AG20443 (cell line): Measurements from ENCODE around the gene DBX1.
A peak's percentile ranks its signal among the peaks of the same experiment; 100 is the strongest.
"Not testable (repeated sequence)": the region's sequence is repeated elsewhere in the genome, so short reads cannot be mapped to it uniquely, and the experiment has no call there.

Experiments used
- DNase-seq: peaks from one replicate; pipeline ENCODE4 v3.0.0; 2012; ENCODE audit warnings: low spot score, mixed read lengths

DBX1 gene

GRCh38 chr11:20160425-20161229, at the start of gene DBX1:
DBX1 (minus strand) TSS chr11:20160475; CDS start chr11:20160324, 151 bp downstream.
- no peak for DNase-seq

- no peak for DNase-seq
These were observed 48.4 kb upstream of the DBX1 start for GRCh38 chr11:20208622-20209111.

- no peak for DNase-seq
These were observed 47.7 kb upstream of the DBX1 start for GRCh38 chr11:20207781-20208621.

GRCh38 chr11:20205807-20206206, 45.5 kb upstream of the DBX1 start:
- no peak for DNase-seq

- DNase-seq, result no peak
These were observed 44.4 kb upstream of the DBX1 start for GRCh38 chr11:20204681-20205080.

GRCh38 chr11:20203831-20204230, 43.6 kb upstream of the DBX1 start:
- DNase-seq, result no peak

- DNase-seq, result no peak
These were observed 41.0 kb upstream of the DBX1 start for GRCh38 chr11:20201231-20201630.

- not testable (repeated sequence) for DNase-seq
These were observed 40.2 kb upstream of the DBX1 start for GRCh38 chr11:20200331-20200955.

GRCh38 chr11:20197881-20198280, 37.6 kb upstream of the DBX1 start:
- no peak for DNase-seq

- DNase-seq, result no peak
These were observed 34.2 kb upstream of the DBX1 start for GRCh38 chr11:20194470-20194869.

- DNase-seq, result no peak
These were observed 33.0 kb upstream of the DBX1 start for GRCh38 chr11:20193307-20193706.

GRCh38 chr11:20192641-20193040, 32.4 kb upstream of the DBX1 start:
- DNase-seq, result no peak

- DNase-seq, result no peak
These were observed 31.9 kb upstream of the DBX1 start for GRCh38 chr11:20192151-20192550.

- no peak for DNase-seq
These were observed 18.7 kb upstream of the DBX1 start for GRCh38 chr11:20178976-20179375.

- DNase-seq, result no peak
These were observed 16.9 kb upstream of the DBX1 start for GRCh38 chr11:20177136-20177535.

GRCh38 chr11:20172721-20173447, 12.6 kb upstream of the DBX1 start:
- DNase-seq, result no peak

- no peak for DNase-seq
These were observed 3.7 kb upstream of the DBX1 start for GRCh38 chr11:20163783-20164481.

- peak; percentile 63 for DNase-seq
These were observed 2.8 kb upstream of the DBX1 start for GRCh38 chr11:20162824-20163782.

- no peak for DNase-seq
These were observed 1.9 kb upstream of the DBX1 start for GRCh38 chr11:20161923-20162744.
